Activated CD4-positive, alpha-beta memory T cell treated with anti-CD3 and anti-CD28 coated beads for 36 hours (primary cell): Measurements from ENCODE around the gene NMNAT2. TPM values are rescaled to one million over a fixed set of nuclear protein-coding genes. Genes with fewer than 3 reads are reported as not detected.
"Not testable (repeated sequence)": the region's sequence is repeated elsewhere in the genome, so short reads cannot be mapped to it uniquely, and the experiment has no call there.

ENCODE experiments used
- CTCF ChIA-PET: fragments of 350-600 bp; sonication (Branson Sonifier 250); formaldehyde crosslinking; loops from one replicate; lab custom pipeline; 2021; ENCODE audit warnings: antibody characterized with exemption, inconsistent platforms; lab: Charles Lee
- POLR2A ChIA-PET: fragments of 350-600 bp; sonication (Branson Sonifier 250); formaldehyde crosslinking; loops from one replicate; lab custom pipeline; 2021; ENCODE audit warnings: antibody characterized with exemption; lab: Charles Lee
- DNase-seq: peaks from one replicate; pipeline ENCODE4 v3.0.0-alpha.2; 2020
- H3K27ac Mint-ChIP-seq: one replicate; pipeline ENCODE4 v1.8.0; 2021; ENCODE audit warnings: mixed read lengths
- H3K27me3 Mint-ChIP-seq: one replicate; pipeline ENCODE4 v1.8.0; 2021; ENCODE audit warnings: mixed read lengths
- H3K36me3 Mint-ChIP-seq: one replicate; pipeline ENCODE4 v1.8.0; 2021; ENCODE audit warnings: mixed read lengths
- H3K4me1 Mint-ChIP-seq: one replicate; pipeline ENCODE4 v1.8.0; 2021; ENCODE audit warnings: low read depth, mixed read lengths
- H3K4me3 Mint-ChIP-seq: one replicate; pipeline ENCODE4 v1.8.0; 2021; ENCODE audit warnings: mild to moderate bottlenecking, mixed read lengths
- H3K9me3 Mint-ChIP-seq: one replicate; pipeline ENCODE4 v1.8.0; 2021; ENCODE audit warnings: mixed read lengths
- intact Hi-C: fragments of 100-400 bp; cut with micrococcal nuclease; formaldehyde crosslinking; loops from one replicate; pipeline ENCODE4 v1.15.1; 2023
- total RNA-seq, 2 experiments: library from RNA; stranded (reverse); gene quantifications; one replicate each; pipeline ENCODE4 v1.2.3, GENCODE V29; 2021

Gene NMNAT2
- total RNA-seq, 2 experiments from 2014 or later = not detected

DNA sequence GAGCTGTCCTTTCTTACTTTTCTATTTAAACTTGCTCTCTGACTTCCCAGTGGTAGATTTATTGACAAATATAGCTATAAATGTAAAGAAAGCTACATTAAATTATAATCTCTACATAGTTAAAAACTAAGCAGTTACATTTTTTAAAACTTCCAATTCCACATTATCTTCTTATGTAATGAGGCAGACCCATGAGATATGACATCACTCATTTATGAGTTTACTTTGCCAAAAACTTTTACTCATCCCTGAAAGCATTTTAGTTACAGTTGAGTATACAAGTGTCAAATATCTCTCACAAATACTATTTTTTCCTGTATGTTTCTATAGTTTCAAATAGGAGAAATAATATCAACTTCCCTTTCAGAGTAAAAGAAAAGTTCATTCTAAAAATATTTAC lies 3.8 kb downstream of the NMNAT2 start:
- H3K9me3 Mint-ChIP-seq = no peaks in the 10 kb centered on the region
- H3K27me3 Mint-ChIP-seq = peaks cover 44% of the 10 kb centered on the region
- intact Hi-C loops = no loop called here
- no peak overlapping the region for H3K4me3 Mint-ChIP-seq
- H3K27ac Mint-ChIP-seq = no peak overlapping the region
- no peak for DNase-seq
- ChIA-PET POLR2A (no interaction called here), CTCF (no interaction called here)
- H3K4me1 Mint-ChIP-seq = peaks cover 26% of the 10 kb centered on the region
- H3K36me3 Mint-ChIP-seq = no peaks in the 10 kb centered on the region

DNA sequence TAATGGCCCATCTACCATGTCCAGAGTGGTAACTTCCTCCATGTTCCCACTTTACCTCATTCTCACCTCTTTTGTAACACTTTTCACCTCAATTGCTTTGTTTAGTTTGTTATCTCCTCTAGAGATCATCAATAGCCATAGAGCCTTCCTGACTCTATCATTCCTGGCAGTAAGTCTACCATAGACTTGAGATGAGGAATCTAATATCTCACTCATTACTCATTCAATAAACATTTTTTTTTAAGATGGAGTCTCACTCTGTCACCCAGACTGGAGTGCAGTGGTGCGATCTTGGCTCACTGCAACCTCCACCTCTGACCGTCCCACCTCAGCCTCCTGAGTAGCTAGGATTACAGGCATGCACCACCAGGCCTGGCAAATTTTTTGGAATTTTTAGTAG lies 7.1 kb downstream of the NMNAT2 start:
- no peak for DNase-seq
- intact Hi-C loops = no loop called here
- H3K27me3 Mint-ChIP-seq = peaks cover 18% of the 10 kb centered on the region
- CTCF ChIA-PET = no interaction called here
- POLR2A ChIA-PET = no interaction called here
- H3K4me1 Mint-ChIP-seq = no peaks in the 10 kb centered on the region
- no peaks in the 10 kb centered on the region for H3K36me3 Mint-ChIP-seq
- no peaks in the 10 kb centered on the region for H3K9me3 Mint-ChIP-seq
- H3K4me3 Mint-ChIP-seq = no peak overlapping the region
- H3K27ac Mint-ChIP-seq = no peak overlapping the region

GRCh38 chr1:183407961-183408360 lies 10.2 kb downstream of the NMNAT2 start:
- intact Hi-C loops = no loop called here
- Mint-ChIP-seq H3K36me3 (no peaks in the 10 kb centered on the region), H3K4me1 (no peaks in the 10 kb centered on the region), H3K9me3 (no peaks in the 10 kb centered on the region), H3K27me3 (peaks cover 21% of the 10 kb centered on the region), H3K4me3 (no peak overlapping the region), H3K27ac (no peak overlapping the region)
- ChIA-PET POLR2A (no interaction called here), CTCF (no interaction called here)
- no peak for DNase-seq

DNA sequence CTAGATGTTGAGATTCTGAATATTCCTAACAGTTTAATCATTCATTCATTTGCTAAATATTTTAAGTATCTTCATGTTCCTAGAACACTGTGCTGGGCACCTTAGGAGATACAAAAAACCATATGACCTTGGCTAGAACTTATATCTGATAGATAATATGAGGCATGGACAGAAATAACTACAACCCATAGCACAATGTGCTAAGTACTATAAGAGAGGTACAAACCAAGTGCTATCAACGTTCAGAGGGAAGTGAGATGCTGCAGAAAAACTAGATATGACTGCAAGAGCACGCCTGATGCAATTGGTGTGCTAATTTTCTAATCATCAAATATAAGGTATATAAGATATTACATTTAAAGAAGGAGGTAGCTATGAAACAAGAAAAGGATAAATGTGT lies 10.7 kb downstream of the NMNAT2 start:
- intact Hi-C loops = no loop called here
- Mint-ChIP-seq H3K4me3 (no peak overlapping the region), H3K27ac (no peak overlapping the region), H3K27me3 (peaks cover 21% of the 10 kb centered on the region), H3K36me3 (no peaks in the 10 kb centered on the region), H3K4me1 (no peaks in the 10 kb centered on the region), H3K9me3 (no peaks in the 10 kb centered on the region)
- ChIA-PET POLR2A (no interaction called here), CTCF (no interaction called here)
- DNase-seq = no peak

DNA sequence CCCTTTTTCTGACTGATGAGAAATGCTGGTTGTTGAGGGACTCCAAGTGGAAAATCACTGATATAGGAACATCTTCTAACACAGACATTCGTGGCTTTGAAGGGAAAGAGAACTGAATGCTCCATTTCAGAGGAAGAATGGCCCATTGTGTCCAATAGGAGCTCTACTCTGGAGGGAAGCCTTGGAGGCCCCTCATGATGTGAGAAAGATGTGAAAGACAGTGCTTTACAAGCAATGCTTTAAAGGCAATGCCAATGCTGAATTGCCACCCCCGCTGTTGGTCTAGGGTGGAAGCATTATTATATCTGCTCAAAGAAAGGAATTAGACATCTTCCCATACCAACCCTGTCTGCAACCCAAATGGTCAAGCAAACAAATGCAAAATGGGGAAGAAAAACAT lies 13.7 kb downstream of the NMNAT2 start:
- no peak for DNase-seq
- no peaks in the 10 kb centered on the region for H3K9me3 Mint-ChIP-seq
- H3K36me3 Mint-ChIP-seq = no peaks in the 10 kb centered on the region
- no peaks in the 10 kb centered on the region for H3K4me1 Mint-ChIP-seq
- no peak overlapping the region for H3K4me3 Mint-ChIP-seq
- H3K27ac Mint-ChIP-seq = no peak overlapping the region
- ChIA-PET CTCF (no interaction called here), POLR2A (no interaction called here)
- H3K27me3 Mint-ChIP-seq = peaks cover 17% of the 10 kb centered on the region
- intact Hi-C loops = no loop called here

DNA sequence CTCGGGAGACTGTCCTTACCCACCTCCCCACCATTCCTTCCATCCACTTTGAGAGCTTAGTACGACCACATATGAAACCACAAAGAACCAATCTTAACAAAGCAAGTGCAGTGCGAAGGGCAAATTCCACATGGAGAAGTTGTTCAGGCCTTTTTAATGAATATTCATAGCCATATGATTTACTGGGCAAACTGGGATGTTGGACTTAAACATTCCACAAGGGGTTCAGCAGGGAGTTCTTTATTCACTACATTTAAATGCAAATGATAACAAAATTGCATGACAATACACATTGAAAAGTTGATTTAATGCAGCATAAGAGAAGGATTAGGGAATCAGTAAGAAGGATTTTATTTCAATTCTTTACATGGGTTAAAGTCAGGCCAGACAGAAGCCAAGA lies 14.7 kb downstream of the NMNAT2 start:
- Mint-ChIP-seq H3K4me3 (no peak overlapping the region), H3K9me3 (no peaks in the 10 kb centered on the region), H3K4me1 (no peaks in the 10 kb centered on the region), H3K36me3 (no peaks in the 10 kb centered on the region), H3K27ac (no peak overlapping the region), H3K27me3 (peaks cover 19% of the 10 kb centered on the region)
- DNase-seq = no peak
- intact Hi-C loops = no loop called here
- CTCF ChIA-PET = no interaction called here
- POLR2A ChIA-PET = no interaction called here

- H3K27ac Mint-ChIP-seq, H3K4me1 Mint-ChIP-seq, DNase-seq, intact Hi-C loops, H3K9me3 Mint-ChIP-seq, H3K4me3 Mint-ChIP-seq, H3K36me3 Mint-ChIP-seq, POLR2A ChIA-PET, CTCF ChIA-PET: not testable (repeated sequence)
- H3K27me3 Mint-ChIP-seq = peaks cover 23% of the 10 kb centered on the region
Observed at GRCh38 chr1:183401565-183401964, 16.6 kb downstream of the NMNAT2 start.

- Mint-ChIP-seq H3K36me3 (no peaks in the 10 kb centered on the region), H3K27me3 (peaks cover 26% of the 10 kb centered on the region), H3K4me1 (no peaks in the 10 kb centered on the region), H3K4me3 (no peak overlapping the region), H3K9me3 (no peaks in the 10 kb centered on the region), H3K27ac (no peak overlapping the region)
- POLR2A ChIA-PET = no interaction called here
- no peak for DNase-seq
- intact Hi-C loops = no loop called here
- CTCF ChIA-PET = no interaction called here
Observed at GRCh38 chr1:183394435-183394834, 23.7 kb downstream of the NMNAT2 start.

DNA sequence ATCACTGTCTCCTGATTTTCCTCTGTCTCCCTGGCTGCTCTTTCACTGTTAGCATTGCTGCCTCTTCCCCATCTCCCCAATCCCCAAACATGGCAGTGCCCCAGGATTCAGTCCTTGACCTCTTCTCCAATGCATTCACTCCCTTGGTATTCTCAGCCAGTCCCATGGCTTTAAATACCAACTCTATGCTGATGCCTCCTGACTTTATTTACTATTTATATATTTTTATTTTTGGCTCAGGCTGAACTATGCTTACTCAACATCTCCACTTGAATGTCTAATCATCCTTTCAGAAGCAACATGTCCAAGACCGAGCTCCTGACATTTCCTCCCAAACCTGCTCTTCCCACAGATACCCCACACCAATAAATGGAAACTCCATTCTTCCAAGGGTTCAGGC lies 26.3 kb downstream of the NMNAT2 start:
- DNase-seq = no peak
- intact Hi-C loops = no loop called here
- Mint-ChIP-seq H3K9me3 (no peaks in the 10 kb centered on the region), H3K36me3 (no peaks in the 10 kb centered on the region), H3K27ac (no peak overlapping the region), H3K27me3 (peaks cover 19% of the 10 kb centered on the region), H3K4me3 (no peak overlapping the region), H3K4me1 (no peaks in the 10 kb centered on the region)
- CTCF ChIA-PET = no interaction called here
- POLR2A ChIA-PET = no interaction called here

GRCh38 chr1:183390561-183390960 lies 27.6 kb downstream of the NMNAT2 start:
- Mint-ChIP-seq H3K36me3 (no peaks in the 10 kb centered on the region), H3K4me1 (no peaks in the 10 kb centered on the region), H3K9me3 (no peaks in the 10 kb centered on the region), H3K4me3 (no peak overlapping the region), H3K27me3 (peaks cover 20% of the 10 kb centered on the region), H3K27ac (no peak overlapping the region)
- ChIA-PET CTCF (no interaction called here), POLR2A (no interaction called here)
- DNase-seq = no peak
- intact Hi-C loops = no loop called here

DNA sequence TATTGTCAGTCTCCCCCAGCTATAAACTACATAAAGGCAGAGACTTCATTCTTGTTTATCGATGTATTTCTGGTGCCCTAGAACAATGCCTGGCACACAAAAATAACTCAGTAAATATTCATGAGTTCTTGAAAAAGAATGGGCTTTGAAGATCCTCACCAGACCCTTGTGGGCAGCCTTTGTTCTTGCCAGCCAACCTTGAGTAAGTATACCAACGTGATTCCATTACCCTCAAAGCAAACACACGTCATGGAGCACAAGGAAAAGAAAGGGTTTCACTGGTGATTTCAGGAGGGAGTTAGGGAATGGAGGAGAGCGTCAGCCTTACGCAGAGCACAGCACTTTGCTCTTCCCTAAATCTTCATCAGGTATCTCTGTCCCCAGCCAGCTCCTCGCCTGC lies 29.4 kb downstream of the NMNAT2 start:
- Mint-ChIP-seq H3K4me3 (no peak overlapping the region), H3K9me3 (no peaks in the 10 kb centered on the region), H3K4me1 (no peaks in the 10 kb centered on the region), H3K36me3 (no peaks in the 10 kb centered on the region), H3K27me3 (peaks cover 5% of the 10 kb centered on the region), H3K27ac (no peak overlapping the region)
- no peak for DNase-seq
- ChIA-PET CTCF (no interaction called here), POLR2A (no interaction called here)
- intact Hi-C loops = no loop called here

GRCh38 chr1:183385340-183386144 lies 32.6 kb downstream of the NMNAT2 start:
- Mint-ChIP-seq H3K36me3 (no peaks in the 10 kb centered on the region), H3K27me3 (peaks cover 9% of the 10 kb centered on the region), H3K9me3 (no peaks in the 10 kb centered on the region), H3K27ac (no peak overlapping the region), H3K4me1 (no peaks in the 10 kb centered on the region), H3K4me3 (no peak overlapping the region)
- ChIA-PET CTCF (no interaction called here), POLR2A (no interaction called here)
- intact Hi-C loops = no loop called here
- no peak for DNase-seq

GRCh38 chr1:183379951-183380350 lies 38.2 kb downstream of the NMNAT2 start:
- Mint-ChIP-seq H3K36me3 (no peaks in the 10 kb centered on the region), H3K27me3 (peaks cover 14% of the 10 kb centered on the region), H3K4me1 (no peaks in the 10 kb centered on the region), H3K9me3 (no peaks in the 10 kb centered on the region), H3K27ac (no peak overlapping the region), H3K4me3 (no peak overlapping the region)
- intact Hi-C loops = no loop called here
- ChIA-PET POLR2A (no interaction called here), CTCF (no interaction called here)
- DNase-seq = no peak
